Stomach smooth muscle (tissue), 2 donors: ENCODE measurements around the gene GPATCH4.

Experiments
- H3K27ac ChIP-seq: one replicate; pipeline ENCODE4 v1.7.0; 2013; ENCODE audit warnings: mild to moderate bottlenecking, low read length, inconsistent platforms
- H3K27me3 ChIP-seq, 2 donors: one replicate each; pipeline ENCODE4 v1.7.0; 2013; ENCODE audit warnings: low read length in 2 of 2; ENCODE audit not compliant: insufficient read depth in 2 of 2, control insufficient read depth in 1 of 2
- H3K36me3 ChIP-seq, 2 donors: one replicate each; pipeline ENCODE4 v1.7.0; 2013; ENCODE audit warnings: low read length in 2 of 2; ENCODE audit not compliant: control insufficient read depth in 2 of 2, insufficient read depth in 2 of 2
- H3K4me1 ChIP-seq: one replicate; pipeline ENCODE4 v1.7.0; 2013; ENCODE audit warnings: low read length; ENCODE audit not compliant: control insufficient read depth, insufficient read depth
- H3K4me3 ChIP-seq, 2 donors: one replicate each; pipeline ENCODE4 v1.7.0; 2013; ENCODE audit warnings: low read length in 2 of 2
- H3K9ac ChIP-seq, 2 donors: one replicate each; pipeline ENCODE4 v1.7.0; 2013; ENCODE audit warnings: low read length in 2 of 2, mild to moderate bottlenecking in 1 of 2
- H3K9me3 ChIP-seq, 2 donors: one replicate each; pipeline ENCODE4 v1.7.0; 2013; ENCODE audit warnings: low read length in 2 of 2; ENCODE audit not compliant: control insufficient read depth in 2 of 2
- donor health status: healthy.
- donor health status: Pancreatic carcinoma.

Gene GPATCH4

DNA sequence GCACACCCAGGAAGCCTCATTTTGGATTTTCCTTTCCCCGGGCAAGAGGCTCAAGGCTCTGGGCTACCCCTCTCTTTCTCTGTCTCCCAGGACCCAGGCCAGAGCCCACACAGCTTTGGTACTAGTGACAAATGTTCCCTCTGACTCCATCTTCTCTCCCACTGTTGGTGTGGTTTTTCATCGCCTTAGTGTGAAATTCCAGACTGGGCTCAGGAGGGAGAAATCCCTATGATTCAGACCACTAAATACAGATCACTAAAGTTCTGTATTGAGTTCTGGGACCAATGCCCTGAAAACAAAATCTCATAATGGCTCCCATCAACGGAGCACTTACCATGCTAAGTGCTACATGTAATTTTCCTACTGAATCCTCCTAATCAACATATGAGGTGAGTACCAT, 55.0 kb downstream of the GPATCH4 start:
- Histone ChIP-seq H3K36me3 (no peaks in the 10 kb centered on the region), H3K9ac (no peak overlapping the region), H3K9me3 (no peaks in the 10 kb centered on the region), H3K4me1 (no peaks in the 10 kb centered on the region), H3K27me3 (no peaks in the 10 kb centered on the region), H3K27ac (no peak overlapping the region), H3K4me3 (no peak overlapping the region)

- H3K27me3 ChIP-seq: no peaks in the 10 kb centered on the region
- no peak overlapping the region for H3K27ac ChIP-seq
- no peak overlapping the region for H3K4me3 ChIP-seq
- no peaks in the 10 kb centered on the region for H3K9me3 ChIP-seq
- no peaks in the 10 kb centered on the region for H3K4me1 ChIP-seq
- no peaks in the 10 kb centered on the region for H3K36me3 ChIP-seq
- no peak overlapping the region for H3K9ac ChIP-seq
Measured at GRCh38 chr1:156544592-156545102, 56.6 kb downstream of the GPATCH4 start.
